Left ventricle myocardium inferior (tissue), 1 donor: Measurements from ENCODE around the gene EIF2B5. TPM values are rescaled to one million over a fixed set of nuclear protein-coding genes. Genes with fewer than 3 reads are reported as not detected.

Experiments used
- DNase-seq: peaks from one replicate; pipeline ENCODE4 v3.0.0-alpha.2; 2020
- H3K27ac ChIP-seq: fragments of 200-600 bp; replicated peaks from 2 replicates; pipeline ENCODE4 v1.8.0; 2021
- H3K27me3 ChIP-seq: fragments of 200-600 bp; 2 replicates; pipeline ENCODE4 v1.8.0; 2021; ENCODE audit warnings: low read depth
- H3K36me3 ChIP-seq: fragments of 200-600 bp; 2 replicates; pipeline ENCODE4 v1.8.0; 2021
- H3K4me1 ChIP-seq: fragments of 200-600 bp; 2 replicates; pipeline ENCODE4 v1.8.0; 2021
- H3K4me3 ChIP-seq: fragments of 200-600 bp; 2 replicates; pipeline ENCODE4 v1.8.0; 2021; ENCODE audit warnings: mild to moderate bottlenecking, moderate library complexity
- H3K9me3 ChIP-seq: fragments of 200-600 bp; replicated peaks from 2 replicates; pipeline ENCODE4 v1.8.0; 2021
- CTCF ChIP-seq: fragments of 200-600 bp; IDR thresholded peaks from 2 replicates; pipeline ENCODE4 v1.8.0; 2021; ENCODE audit warnings: antibody characterized with exemption, mild to moderate bottlenecking, borderline replicate concordance
- intact Hi-C: fragments of 100-400 bp; cut with micrococcal nuclease; formaldehyde crosslinking; loops from one replicate; pipeline ENCODE4 v1.11.0; 2022
- total RNA-seq: library from RNA; stranded (reverse); fragmentation: NEBNext Ultra II Directional; extraction: Animal tissue kit (Norgen Biotek cat#: 25700); gene quantifications from one replicate; pipeline ENCODE4 v1.2.1, GENCODE V29; 2021
- donor health status: DM: no; HTN: yes; CAD: no; lungs with severe emphysema.

The EIF2B5 gene
- total RNA-seq, 1 donor from 2014 or later: 32.1 TPM

- DNase-seq: no peak
- Histone ChIP-seq H3K9me3 (no peaks in the 10 kb centered on the region), H3K36me3 (peaks cover 59% of the 10 kb centered on the region), H3K27ac (peak overlapping the region; percentile 95), H3K4me1 (peaks cover 56% of the 10 kb centered on the region), H3K4me3 (peak overlapping the region; percentile 92), H3K27me3 (no peaks in the 10 kb centered on the region)
- intact Hi-C loops: no loop called here
- TF ChIP-seq CTCF: no peak
Observed at GRCh38 chr3:184177767-184178306, 42.7 kb downstream of the EIF2B5 start.

GRCh38 chr3:184178521-184179138, 43.5 kb downstream of the EIF2B5 start:
- Histone ChIP-seq H3K27me3 (no peaks in the 10 kb centered on the region), H3K27ac (no peak overlapping the region), H3K36me3 (peaks cover 67% of the 10 kb centered on the region), H3K4me3 (no peak overlapping the region), H3K9me3 (no peaks in the 10 kb centered on the region), H3K4me1 (peaks cover 53% of the 10 kb centered on the region)
- TF ChIP-seq CTCF: no peak
- no peak for DNase-seq
- intact Hi-C loops: no loop called here

GRCh38 chr3:184180165-184180564, 45.0 kb downstream of the EIF2B5 start:
- no peak for DNase-seq
- intact Hi-C loops: loop anchor here (10.0 kb wide), 1 partner anchor 65 kb away; the partner anchor contains the start of genes ALG3 and EEF1AKMT4
- no peak overlapping the region for H3K27ac ChIP-seq
- no peak for TF ChIP-seq CTCF
- H3K27me3 ChIP-seq: no peaks in the 10 kb centered on the region
- H3K4me3 ChIP-seq: no peak overlapping the region
- peaks cover 75% of the 10 kb centered on the region for H3K36me3 ChIP-seq
- peaks cover 45% of the 10 kb centered on the region for H3K4me1 ChIP-seq
- no peaks in the 10 kb centered on the region for H3K9me3 ChIP-seq

GRCh38 chr3:184181596-184181995, 46.4 kb downstream of the EIF2B5 start:
- Histone ChIP-seq H3K9me3 (no peaks in the 10 kb centered on the region), H3K4me1 (peaks cover 42% of the 10 kb centered on the region), H3K27ac (no peak overlapping the region), H3K36me3 (peaks cover 75% of the 10 kb centered on the region), H3K4me3 (no peak overlapping the region), H3K27me3 (no peaks in the 10 kb centered on the region)
- no peak for DNase-seq
- intact Hi-C loops: loop anchor here (10.0 kb wide), 1 partner anchor 63 kb away; the partner anchor contains the start of genes ALG3 and EEF1AKMT4
- TF ChIP-seq CTCF: no peak

GRCh38 chr3:184183679-184184078, 48.5 kb downstream of the EIF2B5 start:
- peaks cover 73% of the 10 kb centered on the region for H3K36me3 ChIP-seq
- DNase-seq: no peak
- no peak overlapping the region for H3K4me3 ChIP-seq
- H3K4me1 ChIP-seq: peaks cover 42% of the 10 kb centered on the region
- TF ChIP-seq CTCF: no peak
- H3K27me3 ChIP-seq: no peaks in the 10 kb centered on the region
- no peak overlapping the region for H3K27ac ChIP-seq
- no peaks in the 10 kb centered on the region for H3K9me3 ChIP-seq
- intact Hi-C loops: loop anchor here (10.0 kb wide), 1 partner anchor 61 kb away; the partner anchor contains the start of genes ALG3 and EEF1AKMT4
